GM12878 (cell line): ENCODE data around the gene MTHFD1L.

ENCODE experiments used
- CTCF ChIP-seq, 3 experiments: IDR thresholded peaks in 2 of 3; conservative IDR thresholded peaks in 1 of 3; 2 replicates each; pipeline ENCODE4 v1.5.1; 2011; ENCODE audit warnings: low read depth in 3 of 3, low read length in 3 of 3, mild to moderate bottlenecking in 3 of 3, control low read depth in 2 of 3, moderate library complexity in 2 of 3, inconsistent platforms in 1 of 3, mixed read lengths in 1 of 3; ENCODE audit not compliant: control insufficient read depth in 2 of 3, insufficient read depth in 1 of 3; ENCODE audit errors: extremely low read depth in 1 of 3
- EZH2 ChIP-seq: IDR thresholded peaks from 2 replicates; pipeline ENCODE4 v1.6.1; 2012; ENCODE audit warnings: low read depth, mild to moderate bottlenecking, control low read depth, inconsistent platforms, low read length, borderline replicate concordance; ENCODE audit not compliant: control insufficient read depth
- MTA3 ChIP-seq: IDR thresholded peaks from 2 replicates; pipeline ENCODE4 v1.6.1; 2012; ENCODE audit warnings: low read length, inconsistent platforms, borderline replicate concordance
- POLR2AphosphoS5 ChIP-seq: IDR thresholded peaks from 2 replicates; pipeline ENCODE4 v1.6.1; 2011; ENCODE audit warnings: mild to moderate bottlenecking, low read length, inconsistent platforms
- SMAD1 ChIP-seq: fragments of 450-650 bp; IDR thresholded peaks from 2 replicates; pipeline ENCODE4 v1.6.1; 2018; ENCODE audit warnings: mild to moderate bottlenecking, low read depth; ENCODE audit not compliant: partially characterized antibody
- TCF7 ChIP-seq: IDR thresholded peaks from 2 replicates; pipeline ENCODE4 v1.6.1; 2014; ENCODE audit warnings: antibody characterized with exemption, borderline replicate concordance
- ZBED1 ChIP-seq: IDR thresholded peaks from 2 replicates; pipeline ENCODE4 v1.6.1; 2016; ENCODE audit warnings: borderline replicate concordance
- ZNF207 ChIP-seq: fragments of 450-650 bp; IDR thresholded peaks from 2 replicates; pipeline ENCODE4 v1.6.1; 2014; ENCODE audit warnings: antibody characterized with exemption, mild to moderate bottlenecking, borderline replicate concordance
- ZNF592 ChIP-seq: fragments of 450-650 bp; IDR thresholded peaks from 2 replicates; pipeline ENCODE4 v1.6.1; 2017; ENCODE audit warnings: mild to moderate bottlenecking, moderate library complexity

- TF ChIP-seq ZNF207 (no peak), CTCF (IDR thresholded peaks at IDR 0.05 in 2 of 3, conservative IDR thresholded peaks at IDR 0.05 in 1 of 3; ENCODE audit: control insufficient read depth in 2 of 3, extremely low read depth in 1 of 3, insufficient read depth in 1 of 3, low read depth in 3 of 3, low read length in 3 of 3) (no peak), MTA3 (no peak), ZNF592 (no peak), ZBED1 (no peak), TCF7 (no peak), SMAD1 (no peak), POLR2AphosphoS5 (no peak), EZH2 (no peak)
Measured at GRCh38 chr6:150967381-150967780, 101.9 kb downstream of the MTHFD1L start.
